SU-DHL-6 (cell line): Measurements from ENCODE around the gene NFKBIL1.

Source experiments
- H2AFZ ChIP-seq: fragments of 200-600 bp; sonication (generic); 2 replicates; pipeline ENCODE4 v1.6.1; 2014; ENCODE audit warnings: low read depth, mild to moderate bottlenecking, moderate library complexity, mixed read lengths, antibody characterized with exemption, low read length; ENCODE audit not compliant: severe bottlenecking
- H3F3A ChIP-seq: fragments of 200-600 bp; shearing (Covaris generic); 2 replicates; pipeline ENCODE4 v1.6.0; 2016; ENCODE audit warnings: antibody characterized with exemption, mild to moderate bottlenecking; ENCODE audit not compliant: insufficient read depth
- H3K27ac ChIP-seq: fragments of 200-600 bp; sonication (generic); 2 replicates; pipeline ENCODE4 v1.5.1; 2016; ENCODE audit warnings: low read depth, mild to moderate bottlenecking, low read length, moderate library complexity, mixed read lengths
- H3K27me3 ChIP-seq: fragments of 200-600 bp; sonication (generic), shearing (Covaris generic); 2 replicates; pipeline ENCODE4 v1.6.0; 2014; ENCODE audit warnings: mild to moderate bottlenecking, low read length
- H3K36me3 ChIP-seq: fragments of 200-600 bp; sonication (generic); 2 replicates; pipeline ENCODE4 v1.6.1; 2014; ENCODE audit warnings: mild to moderate bottlenecking, low read length, mixed read lengths
- H3K4me2 ChIP-seq: fragments of 300-600, 200-600 bp; shearing (Covaris generic), sonication (generic); 2 replicates; pipeline ENCODE4 v1.6.0; 2014; ENCODE audit warnings: low read length, low read depth, mild to moderate bottlenecking; ENCODE audit not compliant: poor library complexity, severe bottlenecking
- H3K4me3 ChIP-seq: fragments of 200-600 bp; sonication (generic); 2 replicates; pipeline ENCODE4 v1.5.1; 2014; ENCODE audit warnings: antibody characterized with exemption, low read length, mild to moderate bottlenecking, mixed read lengths; ENCODE audit not compliant: insufficient read depth, poor library complexity, severe bottlenecking
- H3K79me2 ChIP-seq: fragments of 200-600 bp; sonication (generic); 2 replicates; pipeline ENCODE4 v1.6.1; 2014; ENCODE audit warnings: mild to moderate bottlenecking, low read length, moderate library complexity; ENCODE audit not compliant: insufficient read depth
- H3K9ac ChIP-seq: fragments of 200-600 bp; sonication (generic); 2 replicates; pipeline ENCODE4 v1.7.0; 2014; ENCODE audit warnings: mild to moderate bottlenecking, low read length
- H3K9me2 ChIP-seq: fragments of 200-600 bp; sonication (generic); replicated peaks from 2 replicates; pipeline ENCODE4 v1.6.1; 2014; ENCODE audit warnings: low read length; ENCODE audit not compliant: insufficient read depth
- H3K9me3 ChIP-seq: fragments of 200-600 bp; sonication (generic); 2 replicates; pipeline ENCODE4 v1.6.1; 2014; ENCODE audit warnings: low read length, mixed read lengths; ENCODE audit not compliant: insufficient read depth
- H4K20me1 ChIP-seq: fragments of 200-600 bp; sonication (generic); 2 replicates; pipeline ENCODE4 v1.6.1; 2014; ENCODE audit warnings: low read depth, mild to moderate bottlenecking, antibody characterized with exemption, low read length, moderate library complexity, mixed read lengths
- CTCF ChIP-seq: fragments of 200-600 bp; sonication (generic); IDR thresholded peaks from one replicate; pipeline ENCODE4 v1.5.1; 2017; ENCODE audit warnings: antibody characterized with exemption, mild to moderate bottlenecking, low read length, moderate library complexity; ENCODE audit not compliant: insufficient read depth, poor library complexity, severe bottlenecking
- EZH2phosphoT487 ChIP-seq: fragments of 200-600 bp; sonication (generic), shearing (Covaris generic); conservative IDR thresholded peaks from 2 replicates; pipeline ENCODE4 v1.6.1; 2018; ENCODE audit warnings: mild to moderate bottlenecking, antibody characterized with exemption, low read length, moderate library complexity, mixed read lengths

Gene NFKBIL1

GRCh38 chr6:31558318-31558625 lies 10.9 kb downstream of the NFKBIL1 start:
- Histone ChIP-seq H3K79me2 (peaks cover 16% of the 10 kb centered on the region; the same call in 1 of the 2 replicates), H3K9me3 (no peaks in the 10 kb centered on the region), H3K27ac (peak overlapping the region; percentile 94), H3K9ac (peak overlapping the region; percentile 69), H4K20me1 (no peaks in the 10 kb centered on the region), H3K4me2 (peak overlapping the region; percentile 77), H3F3A (peaks cover 81% of the 10 kb centered on the region), H3K27me3 (no peaks in the 10 kb centered on the region), H3K36me3 (no peaks in the 10 kb centered on the region), H3K9me2 (no peaks in the 10 kb centered on the region), H3K4me3 (peak overlapping the region; percentile 41), H2AFZ (no peak overlapping the region)
- TF ChIP-seq CTCF (no peak), EZH2phosphoT487 (no peak)

GRCh38 chr6:31558631-31559500 lies 11.5 kb downstream of the NFKBIL1 start:
- H3F3A ChIP-seq: peaks cover 80% of the 10 kb centered on the region
- TF ChIP-seq EZH2phosphoT487 (no peak), CTCF (no peak)
- peak overlapping the region; percentile 41 for H3K4me3 ChIP-seq
- H3K9ac ChIP-seq: peak overlapping the region; percentile 69
- no peak overlapping the region for H2AFZ ChIP-seq
- no peaks in the 10 kb centered on the region for H3K36me3 ChIP-seq
- no peaks in the 10 kb centered on the region for H3K9me2 ChIP-seq
- H3K9me3 ChIP-seq: no peaks in the 10 kb centered on the region
- H3K27ac ChIP-seq: peak overlapping the region; percentile 94
- H3K27me3 ChIP-seq: no peaks in the 10 kb centered on the region
- peak overlapping the region; percentile 77 for H3K4me2 ChIP-seq
- no peaks in the 10 kb centered on the region for H4K20me1 ChIP-seq
- H3K79me2 ChIP-seq: peaks cover 13% of the 10 kb centered on the region; the same call in 1 of the 2 replicates

GRCh38 chr6:31559606-31559957 lies 12.2 kb downstream of the NFKBIL1 start:
- H3K4me3 ChIP-seq: peak overlapping the region; percentile 41
- no peak overlapping the region for H2AFZ ChIP-seq
- no peaks in the 10 kb centered on the region for H4K20me1 ChIP-seq
- TF ChIP-seq CTCF (no peak), EZH2phosphoT487 (no peak)
- H3K27me3 ChIP-seq: no peaks in the 10 kb centered on the region
- H3K27ac ChIP-seq: peak overlapping the region; percentile 94
- peaks cover 12% of the 10 kb centered on the region; the same call in 1 of the 2 replicates for H3K79me2 ChIP-seq
- H3K9me3 ChIP-seq: no peaks in the 10 kb centered on the region
- peak overlapping the region; percentile 77 for H3K4me2 ChIP-seq
- peak overlapping the region; percentile 69 for H3K9ac ChIP-seq
- no peaks in the 10 kb centered on the region for H3K9me2 ChIP-seq
- H3F3A ChIP-seq: peaks cover 76% of the 10 kb centered on the region
- H3K36me3 ChIP-seq: no peaks in the 10 kb centered on the region
